H9 (cell line): ENCODE measurements around the gene TESPA1. TPM values are rescaled to one million over a fixed set of nuclear protein-coding genes. Genes with fewer than 3 reads are reported as not detected.

Experiments
- DNase-seq: peaks from one replicate; pipeline ENCODE4 v3.0.0-alpha.2; 2017
- H2AFZ ChIP-seq: one replicate; pipeline ENCODE4 v1.6.1; 2013; ENCODE audit warnings: mild to moderate bottlenecking, low read length, control low read depth, moderate library complexity
- H2AK5ac ChIP-seq: 2 replicates; pipeline ENCODE4 v1.6.1; 2013; ENCODE audit warnings: low read length, control low read depth, mixed read lengths; ENCODE audit not compliant: insufficient read length
- H2BK120ac ChIP-seq: one replicate; pipeline ENCODE4 v1.6.1; 2013; ENCODE audit warnings: low read depth, mild to moderate bottlenecking, low read length, control low read depth, inconsistent platforms; ENCODE audit not compliant: poor library complexity, severe bottlenecking
- H2BK12ac ChIP-seq: 2 replicates; pipeline ENCODE4 v1.6.1; 2013; ENCODE audit warnings: low read length, control low read depth, mixed read lengths, low read depth; ENCODE audit not compliant: insufficient read length
- H2BK15ac ChIP-seq: 2 replicates; pipeline ENCODE4 v1.6.1; 2013; ENCODE audit warnings: low read depth, low read length, control low read depth
- H2BK20ac ChIP-seq: one replicate; pipeline ENCODE4 v1.6.1; 2013; ENCODE audit warnings: low read depth, mild to moderate bottlenecking, low read length, control low read depth, inconsistent platforms; ENCODE audit not compliant: poor library complexity, severe bottlenecking
- H2BK5ac ChIP-seq: 2 replicates; pipeline ENCODE4 v1.6.1; 2013; ENCODE audit warnings: low read length, control low read depth, mixed read lengths; ENCODE audit not compliant: insufficient read length
- H3K14ac ChIP-seq: 2 replicates; pipeline ENCODE4 v1.6.1; 2013; ENCODE audit warnings: low read length, control low read depth; ENCODE audit not compliant: insufficient read depth
- H3K18ac ChIP-seq: 2 replicates; pipeline ENCODE4 v1.6.1; 2013; ENCODE audit warnings: low read depth, mild to moderate bottlenecking, mixed read lengths, low read length, control low read depth; ENCODE audit not compliant: insufficient read length
- H3K23ac ChIP-seq: 2 replicates; pipeline ENCODE4 v1.6.1; 2013; ENCODE audit warnings: low read length, control low read depth, mixed read lengths, low read depth; ENCODE audit not compliant: insufficient read length
- H3K23me2 ChIP-seq: 2 replicates; pipeline ENCODE4 v1.6.1; 2013; ENCODE audit warnings: low read depth, mild to moderate bottlenecking, mixed read lengths, low read length, control low read depth; ENCODE audit not compliant: insufficient read length, poor library complexity, severe bottlenecking
- H3K27ac ChIP-seq: 2 replicates; pipeline ENCODE4 v1.5.1; 2013; ENCODE audit warnings: low read length, control low read depth, mixed read lengths, low read depth; ENCODE audit not compliant: insufficient read length
- H3K27me3 ChIP-seq: 2 replicates; pipeline ENCODE4 v1.6.1; 2013; ENCODE audit warnings: low read length, control low read depth, inconsistent platforms; ENCODE audit not compliant: insufficient read depth
- H3K4ac ChIP-seq: 2 replicates; pipeline ENCODE4 v1.6.1; 2013; ENCODE audit warnings: low read depth, mild to moderate bottlenecking, control low read depth, inconsistent platforms, low read length, moderate library complexity
- H3K4me1 ChIP-seq: 2 replicates; pipeline ENCODE4 v1.6.1; 2013; ENCODE audit warnings: low read length, control low read depth, inconsistent platforms; ENCODE audit not compliant: insufficient read depth
- H3K4me2 ChIP-seq: 2 replicates; pipeline ENCODE4 v1.6.1; 2013; ENCODE audit warnings: low read length, control low read depth, mixed read lengths; ENCODE audit not compliant: insufficient read length, insufficient read depth
- H3K56ac ChIP-seq: 2 replicates; pipeline ENCODE4 v1.6.1; 2013; ENCODE audit warnings: low read depth, mild to moderate bottlenecking, mixed read lengths, low read length, control low read depth; ENCODE audit not compliant: insufficient read length
- H3K79me1 ChIP-seq: 2 replicates; pipeline ENCODE4 v1.6.1; 2013; ENCODE audit warnings: low read depth, mild to moderate bottlenecking, moderate library complexity, low read length, control low read depth, inconsistent platforms; ENCODE audit not compliant: insufficient read depth, poor library complexity, severe bottlenecking
- H3K79me2 ChIP-seq: 2 replicates; pipeline ENCODE4 v1.6.1; 2013; ENCODE audit warnings: low read length, control low read depth, inconsistent platforms; ENCODE audit not compliant: insufficient read depth
- H3K9ac ChIP-seq: 2 replicates; pipeline ENCODE4 v1.6.1; 2013; ENCODE audit warnings: low read length, control low read depth, mixed read lengths; ENCODE audit not compliant: insufficient read length; ENCODE audit errors: extremely low read depth
- H3K9me3 ChIP-seq: one replicate; pipeline ENCODE4 v1.6.1; 2013; ENCODE audit warnings: low read depth, low read length, inconsistent platforms; ENCODE audit not compliant: control insufficient read depth
- H3T11ph ChIP-seq: one replicate; pipeline ENCODE4 v1.6.1; 2013; ENCODE audit warnings: mild to moderate bottlenecking, low read length, control low read depth, inconsistent platforms
- H4K20me1 ChIP-seq: one replicate; pipeline ENCODE4 v1.6.1; 2013; ENCODE audit not compliant: control insufficient read depth, insufficient read length, insufficient read depth
- H4K5ac ChIP-seq: 2 replicates; pipeline ENCODE4 v1.6.1; 2013; ENCODE audit warnings: low read depth, mild to moderate bottlenecking, mixed read lengths, low read length, control low read depth; ENCODE audit not compliant: insufficient read length
- H4K8ac ChIP-seq: replicated peaks from 2 replicates; pipeline ENCODE4 v1.6.1; 2013; ENCODE audit warnings: low read length, control low read depth, mixed read lengths, low read depth; ENCODE audit not compliant: insufficient read length
- H4K91ac ChIP-seq: 2 replicates; pipeline ENCODE4 v1.6.1; 2013; ENCODE audit warnings: low read depth, mild to moderate bottlenecking, moderate library complexity, mixed read lengths, low read length, control low read depth; ENCODE audit not compliant: insufficient read length
- H3K27ac Mint-ChIP-seq, 3 experiments: 2 replicates in 2 of 3; 3 replicates in 1 of 3; pipeline ENCODE4 v1.8.0; 2020 to 2021; ENCODE audit warnings: mixed read lengths in 3 of 3, mild to moderate bottlenecking in 1 of 3, moderate library complexity in 1 of 3
- H3K27me3 Mint-ChIP-seq: 2 replicates; pipeline ENCODE4 v1.8.0; 2021; ENCODE audit warnings: low read depth, mild to moderate bottlenecking, moderate library complexity, mixed read lengths
- H3K36me3 Mint-ChIP-seq, 3 experiments: 2 replicates in 2 of 3; 3 replicates in 1 of 3; pipeline ENCODE4 v1.8.0; 2020 to 2021; ENCODE audit warnings: low read depth in 3 of 3, mixed read lengths in 3 of 3; ENCODE audit not compliant: insufficient read depth in 1 of 3
- H3K4me1 Mint-ChIP-seq, 2 experiments: 2 replicates each; pipeline ENCODE4 v1.8.0; 2020; ENCODE audit warnings: mixed read lengths in 2 of 2
- H3K4me3 Mint-ChIP-seq, 2 experiments: 2 replicates in 1 of 2; 3 replicates in 1 of 2; pipeline ENCODE4 v1.8.0; 2020 to 2021; ENCODE audit warnings: mild to moderate bottlenecking in 2 of 2, mixed read lengths in 2 of 2, moderate library complexity in 1 of 2
- H3K9me3 Mint-ChIP-seq, 2 experiments: 2 replicates in 1 of 2; 3 replicates in 1 of 2; pipeline ENCODE4 v1.8.0; 2020; ENCODE audit warnings: mild to moderate bottlenecking in 2 of 2, mixed read lengths in 2 of 2, moderate library complexity in 1 of 2
- WGBS: extraction: QIAGEN DNeasy Blood & Tissue Kit; methylation state at CpG from one replicate; pipeline ENCODE4 v1.1.7; 2013; ENCODE audit warnings: missing lambda C conversion rate, low lambda C conversion rate, mixed read lengths; ENCODE audit not compliant: insufficient read length; ENCODE audit errors: extremely low coverage; 5-methylcytosine and 5-hydroxymethylcytosine counted together
- total RNA-seq: library from RNA; stranded (reverse); gene quantifications from 2 replicates; pipeline ENCODE4 v1.2.1, GENCODE V29; 2021
- TF ChIP-seq, protein P1 (sequence below): fragments of 200-600 bp; sonication (generic); conservative IDR thresholded peaks from 3 replicates; pipeline ENCODE4 v1.8.0; 2021; ENCODE audit warnings: antibody characterized with exemption, mild to moderate bottlenecking

The TESPA1 gene
- total RNA-seq, 1 experiment from 2014 or later, result not detected

DNA sequence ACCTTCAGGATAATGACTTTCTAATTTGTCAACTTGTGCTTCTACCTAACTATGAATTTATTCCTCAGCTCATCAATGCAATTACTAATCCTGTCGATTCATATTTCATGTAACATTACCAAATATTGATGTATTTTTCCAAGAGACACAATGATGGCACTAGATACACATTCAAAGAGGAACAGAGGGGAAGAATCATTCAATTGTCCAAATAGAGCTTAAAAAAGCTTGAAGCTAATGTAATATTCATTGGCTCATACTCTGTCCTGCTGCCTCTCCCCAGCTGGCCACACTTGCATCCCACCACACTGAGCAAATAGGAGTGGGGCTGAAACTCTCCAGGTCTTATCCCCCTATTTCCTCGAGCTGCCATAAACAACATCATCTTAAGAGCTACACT lies 9.3 kb downstream of the TESPA1 start:
- Histone ChIP-seq H3K4me2 (no peak overlapping the region), H3K4ac (no peak overlapping the region), H3K9me3 (no peaks in the 10 kb centered on the region), H2BK12ac (no peak overlapping the region), H3K14ac (no peak overlapping the region), H2BK15ac (no peak overlapping the region), H2BK5ac (no peak overlapping the region), H3K56ac (no peak overlapping the region), H3K23me2 (no peaks in the 10 kb centered on the region), H3T11ph (no peak overlapping the region), H3K4me1 (no peaks in the 10 kb centered on the region; the same call in 1 of the 2 replicates), H4K20me1 (no peaks in the 10 kb centered on the region), H4K91ac (no peak overlapping the region), H3K27me3 (no peaks in the 10 kb centered on the region), H4K8ac (no peak overlapping the region), H2BK120ac (no peak overlapping the region), H3K23ac (no peak overlapping the region), H2AK5ac (no peak overlapping the region), H3K27ac (no peak overlapping the region), H3K79me1 (no peaks in the 10 kb centered on the region), H3K79me2 (no peaks in the 10 kb centered on the region), H2AFZ (no peak overlapping the region), H4K5ac (no peak overlapping the region), H2BK20ac (no peak overlapping the region), H3K18ac (no peak overlapping the region), H3K9ac (no peak overlapping the region)
- H3K9me3 Mint-ChIP-seq, result no peaks in the 10 kb centered on the region; a peak in 1 of 5 replicates
- no peaks in the 10 kb centered on the region for H3K36me3 Mint-ChIP-seq
- peaks cover 14 to 15% of the 10 kb centered on the region in 2 experiments for H3K4me1 Mint-ChIP-seq
- H3K27me3 Mint-ChIP-seq, result no peaks in the 10 kb centered on the region
- DNase-seq, result no peak
- TF ChIP-seq, protein P1, sequence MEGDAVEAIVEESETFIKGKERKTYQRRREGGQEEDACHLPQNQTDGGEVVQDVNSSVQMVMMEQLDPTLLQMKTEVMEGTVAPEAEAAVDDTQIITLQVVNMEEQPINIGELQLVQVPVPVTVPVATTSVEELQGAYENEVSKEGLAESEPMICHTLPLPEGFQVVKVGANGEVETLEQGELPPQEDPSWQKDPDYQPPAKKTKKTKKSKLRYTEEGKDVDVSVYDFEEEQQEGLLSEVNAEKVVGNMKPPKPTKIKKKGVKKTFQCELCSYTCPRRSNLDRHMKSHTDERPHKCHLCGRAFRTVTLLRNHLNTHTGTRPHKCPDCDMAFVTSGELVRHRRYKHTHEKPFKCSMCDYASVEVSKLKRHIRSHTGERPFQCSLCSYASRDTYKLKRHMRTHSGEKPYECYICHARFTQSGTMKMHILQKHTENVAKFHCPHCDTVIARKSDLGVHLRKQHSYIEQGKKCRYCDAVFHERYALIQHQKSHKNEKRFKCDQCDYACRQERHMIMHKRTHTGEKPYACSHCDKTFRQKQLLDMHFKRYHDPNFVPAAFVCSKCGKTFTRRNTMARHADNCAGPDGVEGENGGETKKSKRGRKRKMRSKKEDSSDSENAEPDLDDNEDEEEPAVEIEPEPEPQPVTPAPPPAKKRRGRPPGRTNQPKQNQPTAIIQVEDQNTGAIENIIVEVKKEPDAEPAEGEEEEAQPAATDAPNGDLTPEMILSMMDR, result no peak
- no CpG with 5 or more reads among the region's 2 CpGs for WGBS
- H3K27ac Mint-ChIP-seq, result no peak overlapping the region
- no peak overlapping the region for H3K4me3 Mint-ChIP-seq
